Neuron (in vitro differentiated cells): ENCODE data around the gene TRIM47.
"Not testable (repeated sequence)": the region's sequence is repeated elsewhere in the genome, so short reads cannot be mapped to it uniquely, and the experiment has no call there.

Experiments
- H2AFZ ChIP-seq: one replicate; pipeline ENCODE4 v1.6.1; 2013; ENCODE audit warnings: low read depth, mild to moderate bottlenecking, inconsistent platforms, low read length, moderate library complexity
- H3K27me3 ChIP-seq: one replicate; pipeline ENCODE4 v1.6.1; 2013; ENCODE audit warnings: low read length; ENCODE audit not compliant: insufficient read depth
- H3K36me3 ChIP-seq: one replicate; pipeline ENCODE4 v1.6.1; 2013; ENCODE audit warnings: low read length; ENCODE audit not compliant: insufficient read depth
- H3K4me1 ChIP-seq: one replicate; pipeline ENCODE4 v1.6.1; 2013; ENCODE audit warnings: low read length; ENCODE audit not compliant: insufficient read depth
- H3K4me3 ChIP-seq: 2 replicates; pipeline ENCODE4 v1.5.1; 2013; ENCODE audit warnings: mild to moderate bottlenecking, low read length, moderate library complexity
- H3K9me3 ChIP-seq: one replicate; pipeline ENCODE4 v1.6.1; 2013; ENCODE audit warnings: low read length

Gene TRIM47

DNA sequence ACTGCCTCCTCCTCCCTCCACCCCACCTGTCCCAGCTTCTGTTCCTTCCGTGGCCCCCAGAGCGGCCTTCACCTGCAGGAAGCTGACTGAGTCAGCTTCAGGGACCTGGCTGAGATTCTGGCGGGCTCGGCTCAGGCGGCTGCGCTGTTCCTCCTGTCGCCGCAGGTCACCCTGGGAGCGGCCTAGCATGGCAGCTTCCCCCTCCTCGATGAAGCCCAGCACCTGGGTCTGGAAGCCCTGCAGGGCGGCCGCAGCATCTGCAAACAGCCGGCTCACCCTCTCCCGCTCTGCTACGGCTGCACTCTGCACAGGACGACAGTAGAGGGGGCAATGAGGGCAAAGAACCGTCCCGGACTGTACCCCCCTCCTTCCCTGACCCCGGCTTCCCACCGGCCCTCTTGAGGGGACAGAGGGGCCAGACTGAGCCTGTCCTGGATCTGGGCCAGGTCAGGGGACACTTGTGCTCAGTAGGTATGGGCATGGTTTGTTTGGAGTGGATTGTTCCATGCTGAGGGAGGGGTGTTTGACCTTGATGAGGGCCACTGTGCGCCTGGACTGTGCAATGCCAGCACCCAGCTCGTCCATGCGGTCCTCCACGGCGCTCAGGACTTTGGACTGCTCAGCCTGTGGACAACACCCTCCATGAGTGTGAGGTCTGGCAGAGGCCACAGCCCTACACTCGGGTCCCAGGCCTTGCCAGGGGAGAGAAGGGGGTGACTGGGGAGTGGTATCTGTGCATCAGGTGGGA, 2.0 kb downstream of the TRIM47 start:
- H2AFZ ChIP-seq: no peak overlapping the region
- H3K4me1 ChIP-seq: peaks cover 15% of the 10 kb centered on the region
- H3K9me3 ChIP-seq: no peaks in the 10 kb centered on the region
- peaks cover 56% of the 10 kb centered on the region for H3K27me3 ChIP-seq
- H3K36me3 ChIP-seq: no peaks in the 10 kb centered on the region
- no peak overlapping the region for H3K4me3 ChIP-seq

DNA sequence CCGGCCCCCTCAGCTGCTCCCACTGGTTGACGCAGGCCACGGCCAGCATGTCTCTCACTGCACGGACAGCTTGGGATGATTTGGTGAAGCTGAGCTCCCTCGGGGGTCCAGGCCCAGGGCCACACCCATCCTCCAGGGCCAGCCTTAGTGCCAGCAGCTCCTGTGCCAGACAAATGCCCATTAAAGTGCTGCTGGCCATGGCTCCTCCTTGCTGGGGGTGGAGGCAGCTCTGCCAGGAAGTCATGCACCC, 2.5 kb downstream of the TRIM47 start:
- H3K4me1 ChIP-seq: peaks cover 15% of the 10 kb centered on the region
- H2AFZ ChIP-seq: no peak overlapping the region
- no peaks in the 10 kb centered on the region for H3K9me3 ChIP-seq
- H3K4me3 ChIP-seq: no peak overlapping the region
- H3K27me3 ChIP-seq: peaks cover 56% of the 10 kb centered on the region
- H3K36me3 ChIP-seq: no peaks in the 10 kb centered on the region

DNA sequence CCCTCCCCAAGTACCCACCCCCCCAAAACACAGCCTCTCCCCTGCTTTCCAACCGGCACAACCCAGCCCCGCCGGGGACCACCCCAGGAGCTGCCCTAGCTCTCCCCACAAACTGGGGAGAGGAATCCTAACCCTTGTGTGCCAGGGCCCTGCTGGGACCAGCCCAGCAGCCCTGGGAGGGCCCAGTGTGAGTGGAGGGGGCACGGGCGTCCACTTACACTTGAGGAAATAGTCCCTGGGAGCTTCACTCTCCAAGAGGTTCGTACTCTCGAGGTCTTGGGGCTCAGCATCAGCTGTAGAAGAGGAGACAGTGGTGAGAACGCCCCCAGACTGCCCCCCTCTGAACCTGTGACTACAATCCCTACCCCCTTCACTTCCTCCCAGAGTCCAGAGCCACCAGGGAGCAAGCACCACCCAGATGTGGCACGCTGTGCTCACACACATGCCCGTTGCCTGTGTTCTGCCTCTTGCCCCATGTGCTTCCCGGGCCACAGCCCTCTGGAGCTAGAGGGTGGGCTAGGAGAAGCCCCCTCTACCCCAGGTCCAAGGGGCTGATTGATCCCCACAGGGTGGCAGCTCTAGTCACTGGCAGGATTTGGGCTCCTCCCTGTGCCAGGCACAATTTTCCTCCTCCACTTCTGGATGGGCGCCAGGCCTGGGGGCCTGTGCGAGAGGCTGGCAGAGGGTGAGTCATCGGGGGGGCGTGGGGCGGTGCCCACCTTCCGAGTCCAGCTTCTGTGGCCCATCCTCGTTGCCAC, 3.0 kb downstream of the TRIM47 start:
- H3K4me1 ChIP-seq: peaks cover 15% of the 10 kb centered on the region
- no peak overlapping the region for H2AFZ ChIP-seq
- no peak overlapping the region for H3K4me3 ChIP-seq
- no peaks in the 10 kb centered on the region for H3K9me3 ChIP-seq
- H3K27me3 ChIP-seq: peaks cover 51% of the 10 kb centered on the region
- H3K36me3 ChIP-seq: no peaks in the 10 kb centered on the region

DNA sequence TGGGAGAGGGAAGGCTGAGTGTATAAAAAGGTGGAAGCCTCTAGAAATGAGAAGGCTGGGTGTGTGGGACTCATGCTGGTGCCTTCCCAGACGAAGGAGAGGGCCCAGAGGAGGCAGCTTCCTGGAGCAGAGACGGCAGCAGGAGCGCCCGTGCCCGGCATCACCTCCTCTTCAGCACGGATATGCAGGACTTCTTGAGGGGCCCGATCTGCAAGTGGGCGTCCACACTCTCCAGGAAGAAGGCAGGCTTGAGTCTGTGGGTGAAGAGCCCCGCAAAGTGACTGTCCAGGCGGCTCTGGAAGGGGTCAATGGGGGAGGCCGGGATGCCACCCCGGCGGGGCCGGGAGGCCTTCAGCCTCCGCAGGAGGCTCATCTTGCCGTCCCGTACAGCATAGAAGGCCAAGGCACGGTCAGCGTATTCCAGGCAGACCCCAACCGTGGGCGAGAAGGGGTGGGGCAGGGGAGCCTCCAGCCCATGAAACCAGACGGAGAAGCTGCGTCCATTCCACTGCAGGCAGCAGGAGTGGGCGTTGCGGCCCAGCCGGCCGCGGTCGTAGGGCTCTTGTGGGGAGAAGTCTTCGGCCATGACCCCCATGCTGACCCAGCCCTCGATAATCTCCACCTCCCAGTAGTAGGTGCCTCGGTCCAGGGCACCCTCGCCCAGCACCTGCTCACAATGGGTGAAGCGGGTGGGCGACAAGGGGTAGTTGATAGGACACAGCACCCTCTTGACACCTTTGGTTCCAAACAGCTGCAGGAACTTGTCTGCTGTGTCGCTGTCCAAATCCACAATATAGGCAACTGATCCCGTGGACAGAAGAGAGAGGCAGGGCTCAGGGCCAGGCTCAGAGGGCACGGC, 3.8 kb downstream of the TRIM47 start:
- no peaks in the 10 kb centered on the region for H3K36me3 ChIP-seq
- H3K27me3 ChIP-seq: peaks cover 47% of the 10 kb centered on the region
- H3K4me3 ChIP-seq: no peak overlapping the region
- H3K9me3 ChIP-seq: no peaks in the 10 kb centered on the region
- no peak overlapping the region for H2AFZ ChIP-seq
- H3K4me1 ChIP-seq: peaks cover 18% of the 10 kb centered on the region

DNA sequence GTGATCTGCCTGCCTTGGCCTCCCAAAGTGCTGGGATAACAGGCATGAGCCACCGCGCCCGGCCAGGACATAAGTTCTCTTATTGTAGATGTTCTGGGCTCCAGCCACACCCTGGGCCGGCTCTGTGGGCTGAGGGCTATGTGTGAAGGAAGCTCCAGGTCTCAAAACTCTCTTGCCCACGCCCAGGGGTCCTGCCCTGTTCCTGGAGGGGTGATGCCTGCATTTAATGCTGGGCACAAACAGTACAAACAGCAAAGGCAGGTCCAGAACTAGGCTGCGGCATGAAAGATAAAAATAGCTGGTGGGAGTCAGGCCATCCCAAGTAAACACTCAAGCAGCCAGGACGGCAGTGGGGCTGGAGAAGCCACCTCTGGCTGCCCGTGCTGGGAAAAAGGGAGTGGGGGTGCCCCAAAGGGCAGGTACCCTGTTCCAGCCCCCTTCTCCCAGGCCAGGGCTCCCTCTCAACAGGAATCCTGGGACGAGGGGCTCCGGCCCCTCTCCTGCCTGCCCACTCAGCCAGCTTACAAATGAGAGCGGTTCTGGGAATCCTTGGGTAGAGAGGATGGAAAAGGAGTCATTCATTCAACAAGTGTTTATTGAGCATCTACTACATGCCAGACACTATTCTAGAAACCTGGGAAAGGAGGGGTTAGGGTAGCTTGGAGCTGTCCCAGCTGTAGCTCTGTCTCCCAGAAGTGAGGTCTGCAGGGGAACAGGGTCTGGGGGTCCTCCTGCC, 4.6 kb downstream of the TRIM47 start:
- Histone ChIP-seq H3K36me3 (no peaks in the 10 kb centered on the region), H3K9me3 (no peaks in the 10 kb centered on the region), H3K27me3 (peaks cover 39% of the 10 kb centered on the region), H2AFZ (no peak overlapping the region), H3K4me1 (peaks cover 20% of the 10 kb centered on the region), H3K4me3 (no peak overlapping the region)

DNA sequence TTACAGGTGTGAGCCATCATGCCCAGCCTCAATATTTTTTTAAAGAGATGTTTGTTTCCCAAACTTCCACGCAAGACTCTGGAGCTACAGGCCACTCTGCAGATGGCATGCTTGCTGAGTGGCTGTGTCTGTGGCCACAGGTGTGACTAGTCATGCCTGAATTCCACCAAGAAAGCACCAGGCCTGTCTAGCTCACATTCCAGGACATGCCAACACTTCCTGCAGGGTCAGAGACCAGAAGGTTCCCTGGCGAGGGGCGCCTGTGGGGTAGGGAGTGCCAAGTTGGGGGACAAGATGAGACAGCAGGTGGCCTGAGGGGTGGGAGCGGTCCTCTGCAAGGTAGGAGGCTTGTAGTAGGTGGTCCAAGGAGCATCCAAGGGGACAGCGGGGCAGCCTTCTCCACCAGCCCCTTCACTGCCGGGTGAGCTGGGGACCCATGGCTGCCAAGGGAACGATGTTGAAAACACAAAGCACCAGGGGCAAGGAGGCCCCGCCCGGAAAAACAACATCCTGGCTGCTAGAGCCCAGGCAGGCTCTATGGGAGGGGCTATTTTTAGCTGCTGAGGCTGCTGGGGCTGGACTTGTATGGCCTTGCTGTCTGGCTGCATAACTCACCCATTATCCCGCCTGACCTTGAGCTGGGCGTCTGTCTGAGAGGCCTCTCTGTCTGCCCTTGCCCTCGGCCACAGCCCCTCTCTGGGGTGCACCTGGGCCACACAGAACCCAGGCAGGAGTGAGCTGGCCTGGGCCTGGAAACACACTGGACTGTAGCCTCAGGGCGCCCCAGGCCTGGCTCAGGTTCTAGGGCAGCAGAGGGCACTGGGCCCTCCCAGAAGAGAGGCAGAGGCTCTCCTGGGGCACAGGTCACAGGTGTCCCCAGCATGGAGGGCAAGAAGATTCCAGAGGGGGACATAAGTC, 5.7 kb downstream of the TRIM47 start:
- Histone ChIP-seq H2AFZ (no peak overlapping the region), H3K4me3 (no peak overlapping the region), H3K4me1 (peaks cover 20% of the 10 kb centered on the region), H3K9me3 (no peaks in the 10 kb centered on the region), H3K36me3 (no peaks in the 10 kb centered on the region), H3K27me3 (peaks cover 30% of the 10 kb centered on the region)

DNA sequence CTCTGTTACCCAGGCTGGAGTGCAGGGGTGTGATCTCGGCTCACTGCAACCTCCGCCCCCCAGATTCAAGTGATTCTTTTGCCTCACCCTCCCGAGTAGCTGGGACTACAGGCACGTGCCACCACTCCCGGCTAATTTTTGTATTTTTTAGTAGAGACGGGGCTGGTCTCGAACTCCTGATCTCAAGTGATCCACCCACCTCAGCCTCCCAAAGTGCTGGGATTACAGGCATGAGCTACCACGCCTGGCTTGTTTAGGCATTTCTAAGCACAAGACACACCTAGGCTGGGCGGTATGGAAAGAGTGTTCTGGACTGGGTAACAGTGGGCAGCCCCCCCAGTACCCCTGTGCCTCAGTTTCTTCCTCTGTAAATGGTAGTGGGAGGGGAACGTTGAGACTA, 8.2 kb downstream of the TRIM47 start:
- not testable (repeated sequence) for H3K36me3 ChIP-seq, H3K4me3 ChIP-seq

DNA sequence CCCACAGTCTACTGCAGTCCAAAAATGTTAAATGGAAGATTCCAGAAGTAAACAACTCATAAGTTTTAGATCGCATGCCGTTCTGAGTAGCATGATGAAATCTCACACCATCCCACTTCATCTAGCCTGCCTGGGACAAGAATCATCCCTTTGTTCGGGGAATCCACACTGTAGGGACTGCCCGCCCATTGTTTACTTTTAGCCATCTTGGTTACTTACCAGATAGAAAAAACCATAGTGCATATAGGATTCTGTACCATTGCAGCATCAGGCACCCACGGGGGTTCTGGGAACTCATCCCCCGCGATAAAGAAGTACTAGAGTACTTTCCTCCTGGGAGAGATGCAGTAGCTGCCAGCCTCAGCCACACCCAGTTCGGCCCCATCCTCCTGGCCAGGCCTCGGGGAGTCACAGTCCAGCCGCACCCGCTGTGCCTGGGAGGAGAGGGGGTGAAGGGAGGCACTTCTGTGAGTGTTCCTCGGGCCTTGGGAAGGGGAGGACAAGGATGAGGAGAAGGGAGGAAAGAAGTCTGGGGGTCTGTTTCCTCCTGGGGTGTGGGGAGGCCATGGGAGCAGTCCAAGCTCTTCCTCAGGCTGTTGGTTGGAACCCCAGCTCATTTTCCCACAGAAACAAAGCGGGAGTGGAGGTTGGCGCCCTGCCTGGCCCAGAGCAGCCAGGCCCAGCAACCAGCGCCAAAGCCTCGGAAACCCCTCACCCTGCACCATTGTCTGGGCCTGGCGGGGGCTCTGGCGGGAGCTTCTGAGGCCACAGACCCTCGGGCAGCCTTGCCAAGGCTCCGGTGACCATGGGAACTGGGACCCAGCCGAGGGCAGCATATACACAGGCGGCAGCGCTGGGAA, 8.9 kb downstream of the TRIM47 start:
- Histone ChIP-seq H2AFZ (peak overlapping the region; percentile 70), H3K36me3 (no peaks in the 10 kb centered on the region), H3K4me1 (peaks cover 24% of the 10 kb centered on the region), H3K27me3 (peaks cover under 1% of the 10 kb centered on the region), H3K9me3 (no peaks in the 10 kb centered on the region), H3K4me3 (no peak overlapping the region)

More for the DNA sequence above, 8.2 kb downstream of the TRIM47 start:
- not testable (repeated sequence) for H3K9me3 ChIP-seq, H2AFZ ChIP-seq, H3K27me3 ChIP-seq
- H3K4me1 ChIP-seq: peaks cover 18% of the 10 kb centered on the region

DNA sequence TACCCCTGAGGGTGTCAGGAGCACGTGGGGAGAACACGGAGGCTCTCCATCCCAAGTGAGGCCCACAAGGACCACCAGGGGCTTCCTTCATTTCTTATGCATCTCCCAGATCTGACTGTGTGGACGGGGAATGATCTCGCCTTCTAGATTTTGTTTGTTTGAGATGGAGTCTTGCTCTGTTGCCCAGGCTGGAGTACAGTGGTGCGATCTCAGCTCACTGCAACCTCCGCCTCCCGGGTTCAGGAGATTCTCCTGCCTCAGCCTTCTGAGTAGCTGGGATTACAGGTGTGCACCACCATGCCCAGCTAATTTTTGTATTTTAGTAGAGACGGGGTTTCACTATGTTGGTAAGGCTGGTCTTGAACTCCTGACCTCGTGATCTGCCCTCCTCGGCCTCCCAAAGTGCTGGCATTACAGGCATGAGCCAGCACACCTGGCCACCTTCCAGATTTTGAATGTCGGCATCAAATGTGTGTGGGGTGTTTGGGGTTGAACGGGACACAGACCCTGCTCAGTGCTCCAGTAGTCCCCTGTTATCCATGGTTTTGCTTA, 9.6 kb downstream of the TRIM47 start:
- not testable (repeated sequence) for H3K9me3 ChIP-seq, H3K4me3 ChIP-seq, H2AFZ ChIP-seq, H3K27me3 ChIP-seq, H3K36me3 ChIP-seq
- H3K4me1 ChIP-seq: peaks cover 29% of the 10 kb centered on the region

DNA sequence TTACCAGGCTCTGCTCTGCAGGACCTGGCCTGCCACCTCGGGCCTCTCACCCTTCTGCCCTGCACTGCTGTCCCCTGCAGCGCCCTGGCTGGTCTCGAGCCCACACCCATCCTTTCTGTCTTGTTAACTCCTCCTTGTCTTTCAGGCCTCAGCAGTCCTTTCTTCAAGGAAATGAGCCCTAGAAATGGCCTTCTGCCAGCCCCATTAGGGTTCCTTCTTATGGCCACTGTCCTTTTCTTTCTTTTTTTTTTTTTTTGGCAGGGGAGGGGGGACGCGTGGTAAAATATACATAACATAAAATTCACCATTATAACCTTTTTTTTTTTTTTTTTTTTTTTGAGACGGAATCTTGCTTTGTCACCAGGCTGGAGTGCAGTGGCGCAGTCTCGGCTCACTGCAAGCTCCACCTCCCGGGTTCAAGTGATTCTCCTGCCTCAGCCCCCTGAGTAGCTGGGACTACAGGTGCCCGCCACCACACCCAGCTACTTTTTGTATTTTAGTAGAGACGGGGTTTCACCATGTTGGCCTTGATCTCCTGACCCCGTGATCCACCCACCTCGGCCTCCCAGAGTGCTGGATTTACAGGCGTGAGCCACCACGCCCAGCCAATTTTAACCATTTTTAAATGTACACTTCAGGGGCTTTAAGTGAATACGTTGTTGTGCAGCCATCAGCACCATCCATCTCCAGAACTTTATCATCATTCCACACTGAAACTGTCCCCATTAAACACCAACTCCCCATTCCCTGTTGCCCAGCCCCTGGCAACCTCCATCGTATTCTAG, 12.8 kb downstream of the TRIM47 start:
- not testable (repeated sequence) for H3K9me3 ChIP-seq, H3K36me3 ChIP-seq, H2AFZ ChIP-seq, H3K27me3 ChIP-seq, H3K4me3 ChIP-seq
- peaks cover 19% of the 10 kb centered on the region for H3K4me1 ChIP-seq

DNA sequence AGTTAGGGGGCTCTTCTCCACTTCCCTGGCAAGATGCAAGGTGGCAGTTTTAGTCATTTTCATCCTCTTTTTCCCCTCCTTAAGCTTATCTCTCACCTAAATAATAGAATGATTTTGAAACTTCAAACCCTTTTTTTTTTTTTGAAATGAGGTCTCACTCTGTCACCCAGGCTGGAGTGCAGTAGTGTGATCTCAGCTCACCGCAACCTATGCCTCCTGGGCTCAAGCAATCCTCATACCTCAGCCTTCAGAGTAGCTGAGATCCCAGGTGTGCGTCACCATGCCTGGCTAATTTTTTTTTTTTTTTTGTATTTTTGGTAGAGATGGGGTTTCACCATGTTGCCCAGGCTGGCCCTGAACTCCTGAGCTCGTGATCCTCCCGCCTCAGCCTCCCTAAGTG, 13.5 kb downstream of the TRIM47 start:
- H3K36me3 ChIP-seq, H3K27me3 ChIP-seq, H3K9me3 ChIP-seq, H3K4me3 ChIP-seq: not testable (repeated sequence)
- Histone ChIP-seq H3K4me1 (peaks cover 18% of the 10 kb centered on the region), H2AFZ (peak overlapping the region; percentile 30)
